Esophagus muscularis mucosa (tissue), 4 donors: ENCODE data around the gene MYO9B. TPM values are rescaled to one million over a fixed set of nuclear protein-coding genes. Genes with fewer than 3 reads are reported as not detected.

ENCODE experiments used
- DNase-seq: peaks from one replicate; pipeline ENCODE4 v3.0.0-alpha.2; 2017; ENCODE audit errors: extremely low spot score
- H3K27ac ChIP-seq, 4 donors: fragments of 200-600 bp; sonication (generic); replicated peaks in 1 of 4; 1 replicate in 3 of 4; 2 replicates in 1 of 4; pipeline ENCODE4 v1.5.1; 2016 to 2019; ENCODE audit warnings: mild to moderate bottlenecking in 1 of 4
- H3K27me3 ChIP-seq, 4 donors: fragments of 200-600 bp; sonication (generic); one replicate each; pipeline versions ENCODE4 v1.5.1 to v1.6.0; 2016 to 2019
- H3K36me3 ChIP-seq, 4 donors: fragments of 200-600 bp; sonication (generic); one replicate each; pipeline ENCODE4 v1.5.1; 2016 to 2019
- H3K4me1 ChIP-seq, 4 donors: fragments of 200-600 bp; sonication (generic); one replicate each; pipeline ENCODE4 v1.5.1; 2016 to 2019
- H3K4me3 ChIP-seq, 4 donors: fragments of 200-600 bp; sonication (generic); 1 replicate in 2 of 4; 2 replicates in 2 of 4; pipeline ENCODE4 v1.5.1; 2016 to 2019; ENCODE audit warnings: mild to moderate bottlenecking in 4 of 4, moderate library complexity in 1 of 4
- H3K9me3 ChIP-seq, 4 donors: fragments of 200-600 bp; sonication (generic); 1 replicate in 3 of 4; 2 replicates in 1 of 4; pipeline ENCODE4 v1.5.1; 2016 to 2019
- CTCF ChIP-seq, 3 experiments: fragments of 200-600 bp in 2 of 3; fragments of 450-650 bp in 1 of 3; sonication (generic) in 2 of 3; IDR thresholded peaks; one replicate each; pipeline ENCODE4 v1.5.1; 2017 to 2019; ENCODE audit warnings: antibody characterized with exemption in 3 of 3, mild to moderate bottlenecking in 2 of 3, moderate library complexity in 1 of 3
- EP300 ChIP-seq: sonication (generic); formaldehyde crosslinking; IDR thresholded peaks from one replicate; pipeline ENCODE4 v1.6.1; 2017; ENCODE audit warnings: antibody characterized with exemption
- POLR2A ChIP-seq: fragments of 450-650 bp; IDR thresholded peaks from one replicate; pipeline ENCODE4 v1.6.1; 2017; ENCODE audit warnings: antibody characterized with exemption, moderate library complexity, mild to moderate bottlenecking, low read depth
- POLR2AphosphoS5 ChIP-seq, 2 donors: sonication (generic); formaldehyde crosslinking; IDR thresholded peaks; one replicate each; pipeline ENCODE4 v1.6.1; 2017; ENCODE audit warnings: antibody characterized with exemption in 2 of 2
- WGBS: methylation state at CpG from one replicate; pipeline ENCODE4 v1.1.5; 2018; 5-methylcytosine and 5-hydroxymethylcytosine counted together
- intact Hi-C: fragments of 100-400 bp; cut with DNase I; formaldehyde crosslinking; loops from one replicate; pipeline ENCODE4 v1.15.1; 2023
- total RNA-seq, 4 donors: library from RNA; depleted of rRNA; stranded (reverse); fragments of >200 nt; gene quantifications; one replicate each; pipeline versions ENCODE4 v1.1.0 to v1.2.1, GENCODE V29; 2016

The MYO9B gene
- total RNA-seq, 4 donors from 2014 or later: 52.6 to 73.3 (median 57.7) TPM

GRCh38 chr19:17125062-17125727 is 49.6 kb downstream of the MYO9B start:
- Histone ChIP-seq H3K9me3 (no peaks in the 10 kb centered on the region), H3K4me3 (peak overlapping the region in 2 of 4 donors; percentile 12 to 18), H3K36me3 (peaks cover 0 to 31% (median 11%) of the 10 kb centered on the region in 4 donors), H3K4me1 (peaks cover 15 to 28% (median 19%) of the 10 kb centered on the region in 4 donors), H3K27me3 (no peaks in the 10 kb centered on the region), H3K27ac (peak overlapping the region; percentile 35 to 69 (median 62))
- intact Hi-C loops: no loop called here
- WGBS: 75% methylated on average over 10 of the region's 10 CpGs
- no peak for DNase-seq
- no peak for TF ChIP-seq CTCF (IDR thresholded peaks at IDR 0.05)
- TF ChIP-seq POLR2AphosphoS5 (IDR thresholded peaks at IDR 0.05): no peak
- TF ChIP-seq POLR2A: no peak
- no peak for TF ChIP-seq EP300

GRCh38 chr19:17125728-17126677 is 50.4 kb downstream of the MYO9B start:
- Histone ChIP-seq H3K9me3 (no peaks in the 10 kb centered on the region), H3K4me3 (peak overlapping the region in 2 of 4 donors; percentile 12 to 18), H3K27me3 (no peaks in the 10 kb centered on the region), H3K36me3 (peaks cover 0 to 30% (median 10%) of the 10 kb centered on the region in 4 donors), H3K27ac (peak overlapping the region; percentile 35 to 69 (median 62)), H3K4me1 (peaks cover 15 to 28% (median 19%) of the 10 kb centered on the region in 4 donors)
- WGBS: 51% methylated on average over 22 of the region's 23 CpGs
- no peak for DNase-seq
- intact Hi-C loops: no loop called here
- TF ChIP-seq CTCF (IDR thresholded peaks at IDR 0.05): no peak

- Histone ChIP-seq H3K9me3 (no peaks in the 10 kb centered on the region), H3K27me3 (no peaks in the 10 kb centered on the region), H3K27ac (no peak overlapping the region), H3K4me1 (peaks cover 15 to 28% (median 19%) of the 10 kb centered on the region in 4 donors), H3K36me3 (peaks cover 0 to 30% (median 8%) of the 10 kb centered on the region in 4 donors), H3K4me3 (no peak overlapping the region)
- intact Hi-C loops: no loop called here
- TF ChIP-seq POLR2AphosphoS5 (IDR thresholded peaks at IDR 0.05): no peak
- no peak for TF ChIP-seq EP300
- TF ChIP-seq POLR2A: no peak
- TF ChIP-seq CTCF (IDR thresholded peaks at IDR 0.05): no peak
- WGBS: 92% methylated on average over 5 of the region's 6 CpGs
- DNase-seq: no peak
Observed at GRCh38 chr19:17127671-17128070, 52.1 kb downstream of the MYO9B start.

GRCh38 chr19:17128403-17128802 is 52.8 kb downstream of the MYO9B start:
- H3K9me3 ChIP-seq: no peaks in the 10 kb centered on the region
- WGBS: 98% methylated on average over 8 of the region's 12 CpGs
- no peak for DNase-seq
- peaks cover 15 to 28% (median 19%) of the 10 kb centered on the region in 4 donors for H3K4me1 ChIP-seq
- H3K27ac ChIP-seq: no peak overlapping the region
- peaks cover 0 to 30% (median 8%) of the 10 kb centered on the region in 4 donors for H3K36me3 ChIP-seq
- no peaks in the 10 kb centered on the region for H3K27me3 ChIP-seq
- TF ChIP-seq POLR2A (no peak), EP300 (no peak), POLR2AphosphoS5 (IDR thresholded peaks at IDR 0.05) (no peak), CTCF (IDR thresholded peaks at IDR 0.05) (no peak)
- intact Hi-C loops: no loop called here
- no peak overlapping the region for H3K4me3 ChIP-seq
